Tibial nerve (tissue), 4 donors: Measurements from ENCODE around the gene RIPPLY2.

ENCODE experiments used
- EP300 ChIP-seq, 2 donors: sonication (generic); formaldehyde crosslinking; IDR thresholded peaks; one replicate each; pipeline ENCODE4 v1.6.1; 2017; ENCODE audit warnings: antibody characterized with exemption in 2 of 2, mild to moderate bottlenecking in 1 of 2
- POLR2A ChIP-seq, 2 donors: fragments of 450-650 bp; IDR thresholded peaks; one replicate each; pipeline ENCODE4 v1.6.1; 2017; ENCODE audit warnings: antibody characterized with exemption in 2 of 2, mild to moderate bottlenecking in 2 of 2, moderate library complexity in 2 of 2
- TF ChIP-seq, protein P1 (sequence below), 5 experiments: fragments of 200-600 bp in 3 of 5; fragments of 450-650 bp in 2 of 5; sonication (generic) in 3 of 5; IDR thresholded peaks; one replicate each; pipeline ENCODE4 v1.5.1; 2016 to 2019; ENCODE audit warnings: antibody characterized with exemption in 5 of 5, mild to moderate bottlenecking in 3 of 5, moderate library complexity in 2 of 5

DNA sequence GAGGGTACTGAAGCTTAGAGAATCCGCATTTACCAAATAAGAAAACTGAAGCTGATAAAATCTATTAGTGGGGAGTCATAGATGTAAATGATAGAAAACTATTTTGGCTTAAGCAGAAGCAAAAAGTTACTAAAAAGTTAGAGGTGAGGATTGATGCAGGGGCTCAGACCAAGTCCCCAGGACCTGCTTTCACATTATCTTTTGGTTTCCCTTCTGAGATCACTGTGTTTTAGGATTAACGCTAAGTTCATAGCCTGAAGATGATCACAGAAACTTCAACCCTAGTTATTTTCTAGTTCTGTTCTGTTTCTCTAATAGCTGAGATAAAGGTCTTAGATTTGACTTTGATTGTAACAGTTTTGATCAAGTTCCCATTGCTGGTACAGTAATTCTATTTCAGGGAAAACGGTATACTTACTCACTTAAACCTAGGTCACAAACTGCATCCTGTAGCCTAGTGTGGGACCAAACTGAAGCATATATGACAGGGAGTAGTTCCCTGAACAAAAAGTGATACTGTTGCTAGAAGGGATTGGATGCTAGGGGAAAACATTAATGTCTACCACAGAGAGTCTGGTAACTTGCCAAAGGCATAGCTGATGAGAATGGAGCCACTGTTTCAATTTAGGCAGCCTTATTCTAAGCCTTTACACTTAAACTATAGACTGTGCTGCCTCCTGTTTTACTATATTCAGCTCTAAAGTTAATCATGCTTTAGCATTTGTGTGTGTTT, 19.4 kb downstream of the RIPPLY2 start:
- TF ChIP-seq EP300 (IDR thresholded peaks at IDR 0.05) (no peak), POLR2A (IDR thresholded peaks at IDR 0.05) (no peak)
- TF ChIP-seq, protein P1, sequence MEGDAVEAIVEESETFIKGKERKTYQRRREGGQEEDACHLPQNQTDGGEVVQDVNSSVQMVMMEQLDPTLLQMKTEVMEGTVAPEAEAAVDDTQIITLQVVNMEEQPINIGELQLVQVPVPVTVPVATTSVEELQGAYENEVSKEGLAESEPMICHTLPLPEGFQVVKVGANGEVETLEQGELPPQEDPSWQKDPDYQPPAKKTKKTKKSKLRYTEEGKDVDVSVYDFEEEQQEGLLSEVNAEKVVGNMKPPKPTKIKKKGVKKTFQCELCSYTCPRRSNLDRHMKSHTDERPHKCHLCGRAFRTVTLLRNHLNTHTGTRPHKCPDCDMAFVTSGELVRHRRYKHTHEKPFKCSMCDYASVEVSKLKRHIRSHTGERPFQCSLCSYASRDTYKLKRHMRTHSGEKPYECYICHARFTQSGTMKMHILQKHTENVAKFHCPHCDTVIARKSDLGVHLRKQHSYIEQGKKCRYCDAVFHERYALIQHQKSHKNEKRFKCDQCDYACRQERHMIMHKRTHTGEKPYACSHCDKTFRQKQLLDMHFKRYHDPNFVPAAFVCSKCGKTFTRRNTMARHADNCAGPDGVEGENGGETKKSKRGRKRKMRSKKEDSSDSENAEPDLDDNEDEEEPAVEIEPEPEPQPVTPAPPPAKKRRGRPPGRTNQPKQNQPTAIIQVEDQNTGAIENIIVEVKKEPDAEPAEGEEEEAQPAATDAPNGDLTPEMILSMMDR (IDR thresholded peaks at IDR 0.05), result no peak
